ENCODE data around the gene TEX101.
"Not testable (repeated sequence)": the region's sequence is repeated elsewhere in the genome, so short reads cannot be mapped to it uniquely, and the experiment has no call there.

GRCh38 chr19:43444091-43444490 is 29.4 kb downstream of the TEX101 start:
- TF ChIP-seq POLR2AphosphoS5 (IDR thresholded peaks at IDR 0.05; ENCODE audit: borderline replicate concordance, low read depth, low read length); EZH2 (IDR thresholded peaks at IDR 0.05): not testable (repeated sequence)

Measured in SK-N-MC (cell line).